ENCODE results near the gene DBR1. TPM values are rescaled to one million over a fixed set of nuclear protein-coding genes. Genes with fewer than 3 reads are reported as not detected.

The DBR1 gene
- total and polyA plus RNA-seq, 2 of the 4 experiments (the other 2 are of a cell fraction): 7.6 to 12.5 TPM

DNA sequence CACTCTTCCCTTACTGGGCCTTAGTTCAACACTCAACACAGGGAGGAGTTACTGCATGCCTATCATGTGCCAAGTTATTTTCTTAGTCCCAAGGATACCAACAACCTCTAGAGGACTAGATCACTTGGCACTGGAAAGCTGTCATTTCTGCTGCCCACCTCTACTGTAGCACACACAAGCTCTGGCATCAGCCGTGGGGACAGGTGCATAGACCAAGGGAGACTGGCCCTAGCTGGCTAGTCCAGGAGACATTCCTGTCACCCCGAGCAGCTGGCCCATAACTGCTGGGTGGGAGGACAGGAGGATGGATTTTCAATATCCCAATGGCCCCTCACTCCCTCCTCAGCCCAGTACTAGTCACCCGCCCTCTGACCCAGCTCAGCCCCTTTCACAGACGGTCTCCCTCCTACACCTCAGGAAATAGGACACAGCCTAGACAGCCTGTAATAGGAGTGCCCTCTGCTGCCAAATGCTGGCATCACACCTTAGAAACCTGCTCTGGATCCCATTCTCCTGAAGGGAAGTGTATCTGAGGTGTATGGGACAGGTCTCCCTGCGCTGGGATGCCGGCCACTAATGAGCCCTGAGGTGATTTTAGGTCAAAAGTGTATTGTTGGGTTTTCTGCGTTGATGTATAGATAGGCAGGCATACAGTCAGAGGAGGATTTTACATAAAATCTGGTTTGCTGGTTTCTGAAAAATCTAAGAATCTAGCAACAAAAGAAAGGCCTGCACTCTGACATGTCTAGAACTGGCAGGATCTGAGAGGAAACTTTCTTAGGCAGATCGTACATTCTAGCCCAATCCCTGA, 55.9 kb downstream of the DBR1 start:
- Histone ChIP-seq H3K27ac (ENCODE audit: insufficient read depth, low read length) (no peak overlapping the region), H3K56ac (ENCODE audit: extremely low read depth, insufficient read depth, low read length) (no peak overlapping the region), H3K4ac (ENCODE audit: low read depth, low read length) (no peak overlapping the region), H3K9ac (ENCODE audit: low read depth, low read length) (no peak overlapping the region), H3K79me1 (ENCODE audit: low read depth in 1 of 2, low read length in 2 of 2) (peaks cover 0 to 10% of the 10 kb centered on the region in 2 experiments; a peak in 3 of 4 replicates), H2BK20ac (ENCODE audit: low read depth, low read length) (no peak overlapping the region), H4K20me1 (ENCODE audit: insufficient read depth, low read length) (no peaks in the 10 kb centered on the region), H3K4me3 (ENCODE audit: insufficient read depth, low read depth, low read length) (no peak overlapping the region), H3K27me3 (ENCODE audit: control insufficient read depth, insufficient read depth, low read length) (no peaks in the 10 kb centered on the region), H2AK5ac (ENCODE audit: low read depth, low read length) (no peak overlapping the region), H3K23ac (ENCODE audit: low read depth, low read length) (no peak overlapping the region), H2BK5ac (ENCODE audit: low read depth, low read length, poor library complexity, severe bottlenecking) (no peak overlapping the region), H4K91ac (ENCODE audit: insufficient read depth, low read depth, low read length) (no peak overlapping the region), H4K8ac (ENCODE audit: low read depth in 2 of 2, low read length in 2 of 2) (no peak overlapping the region), H2AFZ (replicated peaks; ENCODE audit: low read length, poor library complexity) (peak overlapping the region; percentile 72), H3K9me1 (ENCODE audit: insufficient read depth, low read length) (no peaks in the 10 kb centered on the region), H3K36me3 (ENCODE audit: control insufficient read depth, insufficient read depth, low read length) (no peaks in the 10 kb centered on the region), H3K14ac (replicated peaks; ENCODE audit: low read depth, low read length) (no peak overlapping the region), H2BK15ac (ENCODE audit: low read depth, low read length) (no peak overlapping the region), H2AK9ac (replicated peaks; ENCODE audit: low read depth, low read length, poor library complexity) (peak overlapping the region; percentile 80), H3K4me2 (ENCODE audit: low read depth, low read length) (no peak overlapping the region), H3K4me1 (ENCODE audit: control insufficient read depth, insufficient read depth, low read length) (no peaks in the 10 kb centered on the region; the same call in 1 of the 2 replicates), H3K9me3 (ENCODE audit: control insufficient read depth, insufficient read depth, low read length) (no peaks in the 10 kb centered on the region; the same call in 1 of the 2 replicates), H2BK120ac (ENCODE audit: low read depth, low read length) (peak overlapping the region; percentile 23; the same call in 1 of the 2 replicates), H3K18ac (ENCODE audit: low read depth, low read length) (no peak overlapping the region), H4K5ac (ENCODE audit: low read depth, low read length) (no peak overlapping the region)
- TF ChIP-seq MAZ (IDR thresholded peaks at IDR 0.05; ENCODE audit: borderline replicate concordance, low read depth, low read length) (no peak), CTCF (conservative IDR thresholded peaks at IDR 0.05; ENCODE audit: low read depth, low read length) (peak; percentile 89), SMC3 (IDR thresholded peaks at IDR 0.05; ENCODE audit: low read depth, low read length) (peak; percentile 92), CEBPB (IDR thresholded peaks at IDR 0.05; ENCODE audit: low read depth, low read length) (no peak), POLR2A (IDR thresholded peaks at IDR 0.05; ENCODE audit: low read depth, low read length) (no peak), RAD21 (IDR thresholded peaks at IDR 0.05; ENCODE audit: low read length) (peak; percentile 94), MXI1 (IDR thresholded peaks at IDR 0.05; ENCODE audit: borderline replicate concordance, low read depth, low read length) (no peak), NFE2L2 (IDR thresholded peaks at IDR 0.05; ENCODE audit: low read depth, low read length) (no peak)
- BruUV-seq (replicated peaks): no TSS peak
- in situ Hi-C loops (cut with MboI; ENCODE audit: low sequenced_read_pairs): loop anchor here (5.0 kb wide), 1 partner anchor 52 kb away; no protein-coding TSS in a partner anchor
- CTCF ChIA-PET: interaction anchor here (0.6 to 2.5 kb wide), 9 partner anchors 11 to 1162 kb away, joined by 3 to 14 read pairs (median 3); no protein-coding TSS in a partner anchor
- intact Hi-C loops (cut with micrococcal nuclease): loop anchor here (1.0 to 5.0 kb wide), 2 partner anchors 37 to 51 kb away; no protein-coding TSS in a partner anchor
- POLR2A ChIA-PET (ENCODE audit: unreplicated experiment): no interaction called here
- dilution Hi-C loops (cut with HindIII; ENCODE audit: low sequenced_read_pairs, unreplicated experiment): no loop called here
- ATAC-seq (ENCODE audit: low read depth) (peak; percentile 50), DNase-seq (peak; percentile 73)
- WGBS, 2 experiments (ENCODE audit: extremely low coverage in 2 of 2, insufficient read length in 1 of 2): 24% methylated on average over 3 of the region's 8 CpGs; no CpG with 5 or more reads in 1 of the 2 experiments
